ENCODE results near the gene GPM6B.

The GPM6B gene

DNA sequence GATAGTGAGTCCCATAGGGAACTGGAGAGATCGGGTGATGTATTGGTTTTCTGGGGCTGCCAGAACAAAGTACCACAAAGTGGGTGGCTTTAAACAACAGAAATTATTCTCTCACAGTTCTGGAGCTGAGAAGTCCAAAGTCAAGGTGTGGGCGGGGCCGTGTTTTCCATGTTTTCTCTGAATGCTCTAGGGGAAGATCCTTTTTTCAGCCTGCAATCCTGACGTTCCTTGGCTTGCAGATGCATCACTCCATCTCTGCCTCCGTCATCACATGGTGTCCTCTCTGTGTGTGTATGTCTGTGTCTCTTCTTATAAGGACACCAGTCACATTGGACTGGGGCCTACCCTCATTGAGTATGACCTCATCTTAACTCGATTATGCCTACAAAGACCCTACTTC, 7.9 kb upstream of the GPM6B start:
- H3K9ac ChIP-seq (ENCODE audit: low read depth, low read length, poor library complexity), result no peak overlapping the region
- H3K36me3 ChIP-seq (replicated peaks in 1 of 2; ENCODE audit: control insufficient read depth in 2 of 2, insufficient read depth in 2 of 2, low read length in 2 of 2), result peaks cover 0 to 53% of the 10 kb centered on the region in 2 donors
- H3K27me3 ChIP-seq (ENCODE audit: control insufficient read depth in 3 of 3, insufficient read depth in 3 of 3, low read depth in 1 of 3, low read length in 3 of 3), result no peaks in the 10 kb centered on the region
- no peak overlapping the region for H3K14ac ChIP-seq (ENCODE audit: low read length)
- no peak overlapping the region for H4K8ac ChIP-seq (ENCODE audit: low read depth, low read length)
- H3K4me2 ChIP-seq (ENCODE audit: insufficient read depth, low read length, poor library complexity, severe bottlenecking), result no peak overlapping the region
- no peak overlapping the region for H2BK120ac ChIP-seq (ENCODE audit: low read depth, low read length)
- H3K4me3 ChIP-seq (ENCODE audit: low read length in 2 of 2), result no peak overlapping the region
- no peak overlapping the region for H2BK5ac ChIP-seq (ENCODE audit: low read length)
- H2BK15ac ChIP-seq (ENCODE audit: low read length), result no peak overlapping the region
- H4K91ac ChIP-seq (ENCODE audit: low read depth, low read length, poor library complexity), result no peak overlapping the region
- WGBS, 2 donors (ENCODE audit: extremely low coverage in 2 of 2, insufficient read length in 2 of 2, insufficient replicate concordance in 1 of 2), result no CpG with 5 or more reads among the region's 6 CpGs
- H2BK12ac ChIP-seq (ENCODE audit: low read length), result no peak overlapping the region
- H3K9me3 ChIP-seq (replicated peaks in 1 of 2; ENCODE audit: control insufficient read depth in 2 of 2, insufficient read depth in 1 of 2, low read depth in 1 of 2, low read length in 2 of 2), result no peaks in the 10 kb centered on the region
- no peak overlapping the region for H3K27ac ChIP-seq (replicated peaks; ENCODE audit: low read length)
- H2AFZ ChIP-seq (ENCODE audit: low read length), result no peak overlapping the region
- no peak overlapping the region for H3K23ac ChIP-seq (ENCODE audit: low read depth, low read length, poor library complexity)
- DNase-seq (ENCODE audit: low spot score), result no peak
- H3K4me1 ChIP-seq (ENCODE audit: control insufficient read depth in 2 of 2, insufficient read depth in 1 of 2, low read depth in 1 of 2, low read length in 2 of 2), result no peaks in the 10 kb centered on the region
- no peak overlapping the region for H2AK5ac ChIP-seq (ENCODE audit: low read depth, low read length)
- no peaks in the 10 kb centered on the region for H3K79me1 ChIP-seq (ENCODE audit: low read depth, low read length)
- no peak overlapping the region for H3K4ac ChIP-seq (ENCODE audit: low read length)
- no peak overlapping the region for H3K18ac ChIP-seq (ENCODE audit: low read length)

DNA sequence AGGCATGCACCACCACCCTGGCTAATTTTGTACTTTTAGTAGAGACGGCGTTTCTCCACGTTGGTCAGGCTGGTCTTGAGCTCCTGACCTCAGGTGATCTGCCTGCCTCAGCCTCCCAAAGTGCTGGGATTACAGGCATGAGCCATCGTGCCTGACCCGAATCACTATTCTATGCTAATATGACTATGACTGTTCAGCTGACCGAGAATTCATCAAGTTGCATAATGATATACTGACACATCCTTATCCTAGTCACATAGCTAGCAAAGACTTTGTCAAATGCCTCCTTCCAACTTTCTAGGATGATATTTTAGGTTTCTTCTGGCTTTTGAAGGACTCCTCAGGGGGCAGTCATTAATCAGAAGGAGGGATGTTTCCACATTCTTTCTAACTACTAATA, 4.8 kb upstream of the GPM6B start:
- Histone ChIP-seq H3K27me3 (ENCODE audit: control insufficient read depth in 3 of 3, insufficient read depth in 3 of 3, low read depth in 1 of 3, low read length in 3 of 3) (no peaks in the 10 kb centered on the region), H3K4ac (ENCODE audit: low read length) (no peak overlapping the region), H3K4me2 (ENCODE audit: insufficient read depth, low read length, poor library complexity, severe bottlenecking) (no peak overlapping the region), H2AK5ac (ENCODE audit: low read depth, low read length) (no peak overlapping the region), H3K14ac (ENCODE audit: low read length) (no peak overlapping the region), H3K4me1 (ENCODE audit: control insufficient read depth in 2 of 2, insufficient read depth in 1 of 2, low read depth in 1 of 2, low read length in 2 of 2) (peaks cover 0 to 4% of the 10 kb centered on the region in 2 donors), H4K8ac (ENCODE audit: low read depth, low read length) (no peak overlapping the region), H3K79me1 (ENCODE audit: low read depth, low read length) (no peaks in the 10 kb centered on the region), H3K9ac (ENCODE audit: low read depth, low read length, poor library complexity) (no peak overlapping the region), H3K27ac (replicated peaks; ENCODE audit: low read length) (no peak overlapping the region), H3K9me3 (replicated peaks in 1 of 2; ENCODE audit: control insufficient read depth in 2 of 2, insufficient read depth in 1 of 2, low read depth in 1 of 2, low read length in 2 of 2) (no peaks in the 10 kb centered on the region), H3K36me3 (replicated peaks in 1 of 2; ENCODE audit: control insufficient read depth in 2 of 2, insufficient read depth in 2 of 2, low read length in 2 of 2) (peaks cover 0 to 32% of the 10 kb centered on the region in 2 donors), H2BK12ac (ENCODE audit: low read length) (no peak overlapping the region), H2BK120ac (ENCODE audit: low read depth, low read length) (no peak overlapping the region), H2AFZ (ENCODE audit: low read length) (no peak overlapping the region), H2BK15ac (ENCODE audit: low read length) (no peak overlapping the region), H2BK5ac (ENCODE audit: low read length) (no peak overlapping the region), H3K18ac (ENCODE audit: low read length) (no peak overlapping the region), H4K91ac (ENCODE audit: low read depth, low read length, poor library complexity) (no peak overlapping the region), H3K23ac (ENCODE audit: low read depth, low read length, poor library complexity) (no peak overlapping the region), H3K4me3 (ENCODE audit: low read length in 2 of 2) (no peak overlapping the region)
- no CpG with 5 or more reads among the region's 6 CpGs for WGBS, 2 donors (ENCODE audit: extremely low coverage in 2 of 2, insufficient read length in 2 of 2, insufficient replicate concordance in 1 of 2)
- DNase-seq (ENCODE audit: low spot score), result no peak

DNA sequence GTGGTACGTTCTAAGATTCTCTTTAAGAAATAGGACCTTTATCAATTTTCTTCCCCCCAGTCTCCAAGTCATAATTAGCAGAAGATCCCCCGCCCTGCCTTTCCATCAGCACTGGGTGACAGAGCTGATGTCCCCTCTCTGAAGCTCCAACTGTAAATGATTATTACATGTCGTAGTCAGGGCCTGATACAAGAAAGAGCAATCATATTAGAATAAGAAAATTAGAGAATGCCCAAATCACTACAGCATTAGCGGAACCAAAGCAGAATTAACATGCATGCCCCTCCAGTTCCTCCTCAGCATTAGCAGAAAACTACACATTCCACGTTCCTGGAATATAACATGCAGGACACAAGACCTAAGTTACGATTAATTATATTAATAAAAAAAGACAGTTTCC, 717 bp downstream of the GPM6B start:
- Histone ChIP-seq H3K14ac (ENCODE audit: low read length) (no peak overlapping the region), H2BK5ac (ENCODE audit: low read length) (no peak overlapping the region), H2BK15ac (ENCODE audit: low read length) (no peak overlapping the region), H3K18ac (ENCODE audit: low read length) (no peak overlapping the region), H2BK12ac (ENCODE audit: low read length) (no peak overlapping the region), H3K27me3 (ENCODE audit: control insufficient read depth in 3 of 3, insufficient read depth in 3 of 3, low read depth in 1 of 3, low read length in 3 of 3) (no peaks in the 10 kb centered on the region), H3K9ac (ENCODE audit: low read depth, low read length, poor library complexity) (no peak overlapping the region), H3K36me3 (replicated peaks in 1 of 2; ENCODE audit: control insufficient read depth in 2 of 2, insufficient read depth in 2 of 2, low read length in 2 of 2) (peaks cover 0 to 3% of the 10 kb centered on the region in 2 donors), H3K4ac (ENCODE audit: low read length) (no peak overlapping the region), H3K4me1 (ENCODE audit: control insufficient read depth in 2 of 2, insufficient read depth in 1 of 2, low read depth in 1 of 2, low read length in 2 of 2) (peaks cover 2 to 7% of the 10 kb centered on the region in 2 donors), H3K27ac (replicated peaks; ENCODE audit: low read length) (no peak overlapping the region), H3K4me3 (ENCODE audit: low read length in 2 of 2) (peak overlapping the region in 1 of 2 donors; percentile 49), H3K23ac (ENCODE audit: low read depth, low read length, poor library complexity) (no peak overlapping the region), H2AFZ (ENCODE audit: low read length) (no peak overlapping the region), H2AK5ac (ENCODE audit: low read depth, low read length) (no peak overlapping the region), H4K8ac (ENCODE audit: low read depth, low read length) (no peak overlapping the region), H3K4me2 (ENCODE audit: insufficient read depth, low read length, poor library complexity, severe bottlenecking) (peak overlapping the region; percentile 2), H4K91ac (ENCODE audit: low read depth, low read length, poor library complexity) (no peak overlapping the region), H3K9me3 (replicated peaks in 1 of 2; ENCODE audit: control insufficient read depth in 2 of 2, insufficient read depth in 1 of 2, low read depth in 1 of 2, low read length in 2 of 2) (no peaks in the 10 kb centered on the region), H2BK120ac (ENCODE audit: low read depth, low read length) (no peak overlapping the region), H3K79me1 (ENCODE audit: low read depth, low read length) (no peaks in the 10 kb centered on the region)
- no CpG with 5 or more reads among the region's 6 CpGs for WGBS, 2 donors (ENCODE audit: extremely low coverage in 2 of 2, insufficient read length in 2 of 2, insufficient replicate concordance in 1 of 2)
- DNase-seq (ENCODE audit: low spot score), result no peak

DNA sequence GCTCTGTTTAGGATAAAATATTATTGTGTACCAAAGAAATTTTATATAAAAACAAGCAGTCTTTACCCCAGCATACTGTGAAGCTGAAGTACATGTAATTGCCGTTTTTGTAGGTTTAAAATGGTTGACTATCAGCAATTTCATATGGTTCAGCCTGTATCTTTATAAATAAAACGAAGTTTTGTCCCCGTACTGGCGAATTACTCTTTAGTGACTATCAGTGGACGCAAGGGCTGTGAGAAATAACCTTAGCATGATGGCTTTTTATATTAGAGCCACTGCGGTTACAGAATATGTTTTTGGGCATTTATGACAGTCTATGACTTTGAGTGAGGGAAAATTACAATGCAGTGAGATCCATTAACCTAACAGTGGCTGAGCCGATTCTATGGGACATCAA, 1.2 kb downstream of the GPM6B start:
- no peak overlapping the region for H2BK12ac ChIP-seq (ENCODE audit: low read length)
- H3K27me3 ChIP-seq (ENCODE audit: control insufficient read depth in 3 of 3, insufficient read depth in 3 of 3, low read depth in 1 of 3, low read length in 3 of 3), result no peaks in the 10 kb centered on the region
- H3K27ac ChIP-seq (replicated peaks; ENCODE audit: low read length), result no peak overlapping the region

More for the DNA sequence above, 1.2 kb downstream of the GPM6B start:
- no peak overlapping the region for H4K8ac ChIP-seq (ENCODE audit: low read depth, low read length)
- no peak overlapping the region for H4K91ac ChIP-seq (ENCODE audit: low read depth, low read length, poor library complexity)
- peaks cover 2 to 7% of the 10 kb centered on the region in 2 donors for H3K4me1 ChIP-seq (ENCODE audit: control insufficient read depth in 2 of 2, insufficient read depth in 1 of 2, low read depth in 1 of 2, low read length in 2 of 2)
- peak overlapping the region in 1 of 2 donors; percentile 49 for H3K4me3 ChIP-seq (ENCODE audit: low read length in 2 of 2)
- peaks cover 0 to 3% of the 10 kb centered on the region in 2 donors for H3K36me3 ChIP-seq (replicated peaks in 1 of 2; ENCODE audit: control insufficient read depth in 2 of 2, insufficient read depth in 2 of 2, low read length in 2 of 2)
- no CpG with 5 or more reads among the region's 7 CpGs for WGBS, 2 donors (ENCODE audit: extremely low coverage in 2 of 2, insufficient read length in 2 of 2, insufficient replicate concordance in 1 of 2)
- H3K4ac ChIP-seq (ENCODE audit: low read length), result no peak overlapping the region
- H2BK120ac ChIP-seq (ENCODE audit: low read depth, low read length), result no peak overlapping the region
- H2BK5ac ChIP-seq (ENCODE audit: low read length), result no peak overlapping the region
- no peak overlapping the region for H3K9ac ChIP-seq (ENCODE audit: low read depth, low read length, poor library complexity)
- H3K18ac ChIP-seq (ENCODE audit: low read length), result no peak overlapping the region
- DNase-seq (ENCODE audit: low spot score), result no peak
- no peaks in the 10 kb centered on the region for H3K9me3 ChIP-seq (replicated peaks in 1 of 2; ENCODE audit: control insufficient read depth in 2 of 2, insufficient read depth in 1 of 2, low read depth in 1 of 2, low read length in 2 of 2)
- no peaks in the 10 kb centered on the region for H3K79me1 ChIP-seq (ENCODE audit: low read depth, low read length)
- no peak overlapping the region for H3K23ac ChIP-seq (ENCODE audit: low read depth, low read length, poor library complexity)
- no peak overlapping the region for H2BK15ac ChIP-seq (ENCODE audit: low read length)
- no peak overlapping the region for H3K14ac ChIP-seq (ENCODE audit: low read length)
- H3K4me2 ChIP-seq (ENCODE audit: insufficient read depth, low read length, poor library complexity, severe bottlenecking), result no peak overlapping the region
- no peak overlapping the region for H2AFZ ChIP-seq (ENCODE audit: low read length)
- no peak overlapping the region for H2AK5ac ChIP-seq (ENCODE audit: low read depth, low read length)

All from neuronal stem cell (in vitro differentiated cells).